ENCODE results near the gene SEMA4D.

SEMA4D gene

DNA sequence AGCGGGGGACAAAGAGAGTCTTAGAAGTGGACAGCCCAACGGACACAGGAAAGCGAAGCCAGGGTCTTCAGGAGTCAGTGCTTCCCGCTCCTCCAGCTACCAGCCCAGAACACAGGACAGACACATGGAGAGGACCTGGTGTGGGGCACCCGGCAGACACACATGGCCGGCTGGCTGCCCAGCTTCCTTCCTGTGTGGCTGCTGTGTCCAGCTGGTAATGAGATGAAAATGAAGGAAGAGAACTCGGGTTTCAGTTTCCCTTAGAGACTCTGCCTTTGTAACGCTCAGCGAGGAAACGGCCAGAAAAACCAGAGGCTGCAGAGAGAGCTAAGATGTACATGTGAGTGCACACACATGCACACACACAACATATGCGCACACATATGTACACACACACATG, 92.1 kb downstream of the SEMA4D start:
- no peak for DNase-seq

DNA sequence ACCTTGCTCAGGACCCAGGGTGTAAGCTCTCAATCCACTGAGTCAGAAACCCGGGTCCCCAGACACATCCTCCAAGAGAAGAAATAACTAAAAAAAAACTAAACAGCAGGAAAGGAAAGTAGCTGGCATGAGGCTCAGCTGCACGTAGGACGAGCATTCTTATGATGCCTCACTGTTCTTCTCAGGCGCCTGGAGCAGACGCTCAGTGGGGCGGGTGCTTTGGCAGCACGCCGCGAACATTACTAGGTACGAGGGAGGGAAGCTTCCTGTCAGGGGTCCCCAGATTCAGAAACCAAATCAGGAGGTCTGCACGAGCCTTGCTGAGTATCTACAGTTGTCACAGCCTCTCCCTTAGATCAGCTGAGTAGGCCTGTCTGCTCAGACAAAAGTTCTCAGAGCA, 93.8 kb downstream of the SEMA4D start:
- no peak for DNase-seq

DNA sequence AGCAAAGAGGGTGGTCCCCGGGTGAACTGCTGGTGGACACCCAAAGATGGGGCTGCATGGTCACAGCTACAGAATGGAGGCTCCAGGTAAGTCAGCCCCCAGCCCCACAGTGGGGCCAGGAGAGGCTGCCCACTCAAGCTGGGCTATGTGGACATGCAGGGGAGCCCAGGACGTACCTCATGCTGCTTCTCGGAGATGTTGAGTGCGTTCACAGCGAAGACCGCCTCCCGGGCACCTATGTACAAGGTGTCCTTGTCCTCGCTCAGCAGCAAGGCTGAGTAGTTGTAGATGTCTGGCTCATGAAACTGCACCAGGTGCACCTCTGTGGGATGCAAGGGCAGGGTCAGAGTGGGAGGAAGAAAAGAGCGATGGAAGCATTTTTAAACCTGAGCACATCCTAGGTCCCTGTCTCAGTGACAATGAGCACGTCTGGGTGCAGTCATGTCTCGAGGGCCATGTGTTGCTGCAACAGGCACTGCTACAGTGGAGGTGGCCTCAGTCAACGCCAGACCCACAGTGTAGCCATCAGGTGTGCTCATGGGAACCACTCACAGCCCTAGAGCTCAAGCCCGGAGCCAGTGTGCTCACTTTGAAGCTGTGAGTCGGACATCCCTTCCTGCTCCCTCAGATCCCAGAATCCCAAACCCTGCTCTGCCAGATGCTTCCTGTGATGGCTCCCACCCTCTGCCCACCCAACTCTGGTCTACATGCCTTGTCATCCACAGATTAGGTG, 95.1 kb downstream of the SEMA4D start:
- DNase-seq: no peak

DNA sequence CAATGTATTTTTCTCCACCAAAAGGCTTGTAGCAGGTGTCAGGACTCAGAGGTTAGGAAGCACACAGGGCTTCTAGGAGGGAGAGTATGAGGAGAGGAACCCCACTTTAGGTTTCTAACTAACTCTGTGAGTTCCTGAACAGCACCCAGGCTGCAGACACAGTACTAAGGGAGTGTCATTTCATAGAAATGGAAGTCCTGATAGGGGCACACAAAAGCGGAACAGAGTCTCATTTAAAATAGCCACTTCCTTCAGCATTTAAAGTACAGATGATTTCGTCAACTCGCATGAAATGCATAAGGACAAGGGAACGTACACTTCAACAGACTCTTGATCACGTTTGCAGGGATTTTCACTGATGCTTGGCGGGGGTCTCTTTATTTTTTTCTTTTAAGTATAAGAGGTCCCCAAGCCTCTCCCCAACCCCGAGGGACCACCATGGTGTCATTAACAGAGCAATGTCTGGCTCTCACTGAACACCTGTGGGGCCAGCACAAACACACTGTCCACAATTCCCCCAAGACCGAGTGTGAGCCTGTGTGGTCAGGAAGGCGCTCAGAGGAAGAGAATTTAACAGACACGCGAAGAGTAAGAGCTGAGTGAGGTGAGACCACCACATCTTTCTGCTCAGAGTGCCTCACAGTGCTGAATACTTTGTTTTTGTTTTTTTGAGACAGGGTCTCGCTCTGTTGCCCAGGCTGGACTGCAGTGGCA, 97.4 kb downstream of the SEMA4D start:
- DNase-seq: no peak

DNA sequence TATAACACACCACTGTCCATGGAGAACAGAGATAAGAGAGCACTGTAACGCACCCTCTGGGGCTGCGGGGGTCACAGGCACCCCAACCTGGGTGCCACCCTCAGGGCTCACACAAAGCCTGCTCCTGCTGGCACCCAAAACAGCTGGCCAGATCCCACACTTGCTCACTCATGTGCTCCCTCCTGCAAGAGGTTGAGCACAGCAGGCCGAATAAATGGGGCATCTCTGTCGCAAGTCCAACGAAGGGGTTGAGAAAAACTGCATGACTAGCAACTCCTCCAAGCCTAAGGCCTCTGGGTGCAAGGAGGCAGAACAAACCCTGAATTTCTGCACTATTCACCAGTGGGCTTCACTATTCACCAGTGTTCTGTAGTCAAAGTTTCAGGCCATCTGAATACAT, 99.3 kb downstream of the SEMA4D start:
- no peak for DNase-seq

DNA sequence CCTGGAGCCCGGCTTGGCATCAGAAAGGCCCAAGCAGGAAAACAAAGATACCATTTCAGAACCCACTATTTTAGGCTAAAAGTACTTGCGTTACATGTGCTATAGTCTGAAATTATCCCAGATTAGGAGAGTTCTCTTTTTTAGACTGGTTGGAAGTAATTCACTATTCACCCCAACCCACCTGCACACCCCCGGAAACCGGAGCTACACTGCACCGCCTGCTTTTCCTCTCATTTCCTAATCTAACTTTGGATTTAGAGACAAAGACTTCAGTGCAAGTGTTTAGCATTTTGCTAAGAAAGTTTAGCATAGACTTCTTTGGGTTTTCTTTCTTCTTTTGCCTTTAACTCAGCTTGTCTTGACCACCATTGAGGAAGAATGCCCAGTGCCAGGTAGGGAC, 100.4 kb downstream of the SEMA4D start:
- no peak for DNase-seq

DNA sequence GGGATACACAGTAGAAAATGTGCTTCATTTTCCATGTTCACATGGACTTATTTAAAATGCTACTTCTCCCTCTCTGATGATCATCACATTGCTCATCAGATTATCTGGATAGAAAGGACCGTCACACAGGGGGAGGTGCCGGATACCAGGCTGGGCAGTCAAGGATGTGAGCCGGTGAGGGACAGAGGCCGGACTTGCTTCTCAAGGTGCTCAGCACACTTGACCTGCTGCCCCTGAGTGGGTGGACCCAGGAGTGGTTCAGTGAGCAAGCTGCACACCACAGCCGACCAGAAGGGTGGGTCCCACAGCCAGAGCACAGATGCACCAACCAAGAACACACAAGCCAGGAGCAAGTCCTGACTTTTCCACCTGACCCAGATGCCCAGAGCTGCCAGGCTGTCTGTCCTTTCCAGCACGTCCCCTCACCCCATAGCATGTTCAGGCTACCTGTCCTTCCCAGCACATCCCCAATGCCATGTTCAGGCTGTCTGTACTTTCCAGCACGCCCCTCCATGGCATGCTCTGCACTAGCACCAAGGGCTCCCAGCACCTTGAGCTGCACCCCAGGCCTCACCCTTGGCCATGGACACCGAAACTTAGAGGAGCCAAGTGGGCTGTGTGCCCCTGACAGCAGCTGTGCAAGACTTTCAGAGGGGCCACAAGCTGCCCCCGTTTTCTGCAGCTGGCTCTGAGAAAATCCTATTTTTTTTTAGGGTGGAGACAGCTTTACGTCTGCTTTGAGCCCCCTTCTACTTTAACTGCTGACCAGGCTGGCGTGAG, 101.8 kb downstream of the SEMA4D start:
- DNase-seq: no peak

DNA sequence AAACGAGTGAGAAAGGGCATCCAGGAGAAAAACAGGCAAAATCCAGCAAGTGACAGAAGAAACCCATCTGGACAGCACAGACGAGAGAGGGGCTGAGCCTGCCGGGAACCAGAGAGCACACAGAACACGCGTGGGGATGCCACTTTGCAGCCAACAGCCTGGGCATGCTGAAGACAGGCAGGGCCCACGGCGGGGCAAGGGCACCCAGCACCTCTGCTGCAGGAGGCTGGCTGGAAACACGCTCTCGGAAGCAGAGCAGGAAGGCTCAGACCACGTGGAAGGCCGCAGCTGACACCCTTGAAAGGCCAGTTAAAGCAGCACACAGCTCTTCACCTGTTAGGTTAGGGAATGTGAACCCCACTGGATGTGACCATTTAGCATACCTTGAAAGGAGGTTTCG, 103.5 kb downstream of the SEMA4D start:
- DNase-seq: no peak

DNA sequence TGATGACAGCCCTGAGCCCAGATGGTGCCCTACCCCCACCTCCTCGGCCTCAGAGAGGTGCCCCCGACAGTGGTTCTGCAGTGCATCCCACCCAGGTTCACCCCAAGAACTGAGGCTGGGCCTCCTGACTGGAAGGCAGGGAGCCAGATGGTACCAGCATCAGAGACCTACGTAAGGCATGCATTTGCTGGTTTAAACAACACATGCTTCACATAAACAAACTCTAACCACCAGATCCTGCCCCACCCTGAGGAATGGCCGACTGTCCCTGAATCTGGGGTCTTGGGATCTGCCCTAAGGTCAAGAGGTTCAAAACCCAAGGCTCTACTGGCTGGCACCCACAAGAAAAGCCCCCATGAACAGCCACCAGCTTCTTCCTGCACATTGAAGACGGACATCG, 106.3 kb downstream of the SEMA4D start:
- no peak for DNase-seq

DNA sequence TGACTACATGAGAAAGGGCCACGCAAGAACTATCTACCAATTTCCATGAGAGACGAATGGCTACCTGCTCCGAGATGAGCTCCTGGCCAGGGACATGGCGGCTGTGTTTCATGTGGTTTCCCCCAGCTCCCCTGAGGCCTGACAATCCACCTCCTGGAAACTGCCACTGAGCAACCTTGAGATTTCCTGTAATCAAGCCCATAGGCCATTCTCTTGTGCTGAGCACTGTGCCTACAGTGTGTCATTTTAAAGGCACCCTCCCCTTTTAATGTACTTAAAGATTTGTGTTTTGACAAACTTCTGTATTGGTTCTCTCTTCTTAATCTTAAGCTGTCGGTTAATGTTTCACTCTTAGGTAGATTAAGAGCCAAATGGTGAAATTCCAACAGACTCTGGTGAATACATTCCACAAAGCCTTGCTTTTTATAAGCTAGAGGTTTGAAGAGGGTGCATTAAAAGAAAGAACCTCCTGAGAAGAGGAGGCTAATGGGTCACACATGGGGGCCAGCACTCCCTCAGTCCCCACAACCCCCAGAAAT, 107.3 kb downstream of the SEMA4D start:
- no peak for DNase-seq

DNA sequence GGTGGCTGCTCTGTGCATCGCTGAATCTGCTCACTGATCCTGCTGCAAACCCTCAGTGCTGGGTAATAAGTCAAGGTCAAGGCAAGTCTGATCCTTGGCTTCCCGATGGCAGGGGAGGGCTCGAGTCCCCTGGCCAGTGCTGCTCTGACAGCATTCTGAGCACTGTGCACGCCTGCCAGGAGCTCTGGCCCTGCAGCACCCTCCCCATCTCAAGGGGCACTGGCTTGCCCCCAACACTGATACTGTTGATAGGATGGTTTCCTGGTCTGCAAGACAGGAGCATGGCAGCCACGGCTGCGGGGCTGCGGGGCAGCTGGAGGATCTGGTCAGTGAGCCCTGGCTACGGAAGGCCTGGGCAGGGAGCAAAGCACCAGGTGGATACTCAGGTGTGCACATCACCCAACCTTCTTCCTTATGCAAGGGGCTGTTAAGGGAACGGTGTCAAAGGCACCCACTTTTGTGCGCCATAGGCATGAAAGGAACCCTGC, 107.8 kb downstream of the SEMA4D start:
- DNase-seq: no peak

DNA sequence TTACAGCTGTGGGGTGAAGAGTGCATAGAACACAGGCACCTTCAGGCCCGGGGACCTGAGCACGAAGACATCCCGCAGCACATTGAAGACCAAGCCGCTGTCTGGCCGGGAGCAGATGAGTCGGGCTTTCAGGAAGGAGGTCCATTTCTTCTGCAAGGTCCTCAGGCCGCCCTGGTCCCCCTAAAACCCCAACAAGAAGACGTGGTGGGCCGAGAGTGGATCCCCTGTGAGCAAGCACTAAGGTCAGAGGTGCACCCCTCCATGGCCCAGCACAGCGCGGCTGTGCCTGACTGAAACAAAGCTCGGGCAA, 109.1 kb downstream of the SEMA4D start:
- DNase-seq: no peak

DNA sequence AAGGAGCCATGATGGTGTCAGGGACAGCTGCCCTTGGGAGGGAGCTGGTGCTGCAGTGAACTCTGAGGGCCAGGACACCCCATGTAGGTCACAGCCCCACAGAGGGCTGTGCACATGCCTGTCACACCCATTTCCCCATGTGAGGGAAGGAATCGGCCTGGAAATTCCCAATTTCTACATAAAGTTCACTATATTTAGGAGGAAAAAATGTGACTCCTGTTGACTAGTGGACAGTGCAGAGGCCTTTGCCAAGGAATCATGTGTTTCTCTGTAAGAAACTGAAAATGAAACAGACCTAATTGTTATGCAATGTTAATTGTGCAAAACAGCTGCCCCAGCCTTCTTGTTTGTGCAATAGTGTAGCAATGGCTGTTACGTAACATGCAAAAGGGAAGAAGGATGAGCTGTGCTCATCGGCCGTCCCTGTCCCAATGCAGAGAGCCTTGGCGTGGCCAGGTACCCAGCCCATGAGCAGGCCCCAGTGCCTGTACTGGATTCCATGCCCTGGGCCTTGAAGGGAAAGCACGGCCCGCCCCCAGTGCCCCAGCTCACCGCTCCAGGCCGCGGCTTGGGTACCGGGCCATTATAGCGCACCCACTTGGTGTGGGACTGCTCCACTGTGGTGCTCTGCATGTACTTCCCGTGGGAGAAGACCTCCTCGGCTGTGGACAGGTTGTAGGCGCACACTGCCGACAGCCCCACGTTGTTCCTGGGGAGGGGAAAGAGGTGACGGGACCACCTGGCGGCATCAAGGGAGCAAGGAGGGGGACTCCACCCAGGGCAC, 109.6 kb downstream of the SEMA4D start:
- DNase-seq: no peak

DNA sequence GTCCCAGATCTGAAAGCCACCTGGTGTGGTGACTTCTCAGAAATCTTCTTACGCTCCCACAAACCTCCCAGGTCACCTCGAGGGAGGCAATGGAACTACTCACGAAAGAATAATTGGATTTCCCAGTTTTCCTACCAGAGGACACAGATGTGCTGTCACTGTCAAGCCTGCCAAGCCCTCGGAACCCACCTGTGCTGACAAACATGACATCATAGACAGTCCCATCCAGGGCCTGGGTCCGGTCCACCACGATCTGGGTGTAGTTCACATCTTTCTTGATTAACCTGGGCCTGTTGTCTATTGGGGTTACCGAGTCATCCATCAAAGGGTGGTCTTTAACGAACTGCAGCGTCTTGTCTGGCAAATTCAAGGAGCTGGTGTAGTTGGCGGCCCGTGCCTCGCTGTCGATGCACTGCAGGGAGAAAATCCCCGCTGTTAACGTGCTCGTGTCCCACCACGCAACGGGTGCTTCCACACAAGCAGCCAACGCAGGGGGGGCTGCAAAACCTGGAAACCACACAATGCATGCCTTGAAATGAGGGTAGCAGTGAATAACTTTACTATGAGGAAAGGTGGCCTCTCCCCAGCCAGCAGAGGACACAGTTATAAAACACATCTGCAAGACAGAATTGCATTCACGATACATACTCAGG, 110.6 kb downstream of the SEMA4D start:
- no peak for DNase-seq

DNA sequence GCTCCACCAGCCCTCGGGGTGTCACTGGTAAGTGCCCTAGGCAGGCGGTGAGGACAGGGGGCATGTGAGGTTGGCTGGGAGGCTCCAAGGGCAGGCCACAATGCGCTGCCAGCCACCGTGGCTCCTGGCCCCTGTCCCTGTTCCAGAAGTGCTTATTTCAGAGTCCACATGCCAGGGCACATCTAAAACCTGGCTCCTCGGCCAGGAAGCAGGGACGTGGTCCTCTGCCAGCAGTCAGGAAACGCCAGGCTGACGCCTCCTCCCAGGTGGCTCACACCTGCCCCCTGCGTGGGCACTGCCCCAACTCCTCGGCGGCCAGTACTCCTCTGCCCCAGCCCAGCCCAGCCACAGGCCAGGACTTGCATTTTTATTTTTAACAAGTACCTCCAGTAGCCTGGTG, 111.1 kb downstream of the SEMA4D start:
- DNase-seq: no peak

DNA sequence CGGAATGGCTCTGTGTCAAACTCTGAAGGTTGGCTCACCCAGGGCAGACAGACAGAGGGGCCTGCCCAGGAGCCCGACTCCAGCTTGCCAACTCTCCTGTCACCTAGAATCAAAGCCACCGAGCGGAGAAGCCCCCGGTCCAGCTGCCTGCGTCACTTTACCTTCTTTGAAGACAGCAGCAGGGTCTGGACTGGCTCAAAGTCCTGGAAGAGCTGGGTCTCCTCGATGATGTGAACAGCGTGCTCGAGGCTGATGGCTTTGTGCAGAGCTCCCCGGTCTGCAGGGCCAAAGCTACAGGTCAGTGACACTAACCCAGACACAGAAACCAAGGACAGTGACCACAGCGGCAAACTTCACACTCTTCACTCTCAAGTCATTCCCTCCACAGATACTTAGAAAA, 111.7 kb downstream of the SEMA4D start:
- no peak for DNase-seq

DNA sequence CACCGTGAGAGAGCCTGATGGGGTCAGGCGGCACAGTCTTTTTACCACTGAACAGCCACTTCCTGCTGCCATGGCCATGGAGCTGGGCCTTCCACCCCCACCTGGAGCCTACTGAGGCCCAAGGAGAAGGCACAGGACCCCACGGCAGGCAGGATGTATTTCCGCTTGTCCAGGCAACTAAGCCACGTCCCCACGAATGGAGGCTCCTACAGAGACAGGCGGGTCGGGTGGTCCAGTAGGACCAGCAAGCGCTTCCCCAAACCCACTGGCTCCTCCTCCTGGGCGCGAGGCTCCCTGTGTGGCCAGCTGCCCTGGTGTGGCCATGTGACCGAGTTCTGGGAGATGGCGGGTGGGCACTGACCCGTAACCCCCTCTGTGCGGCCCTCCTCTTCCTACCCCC, 113.1 kb downstream of the SEMA4D start:
- no peak for DNase-seq

DNA sequence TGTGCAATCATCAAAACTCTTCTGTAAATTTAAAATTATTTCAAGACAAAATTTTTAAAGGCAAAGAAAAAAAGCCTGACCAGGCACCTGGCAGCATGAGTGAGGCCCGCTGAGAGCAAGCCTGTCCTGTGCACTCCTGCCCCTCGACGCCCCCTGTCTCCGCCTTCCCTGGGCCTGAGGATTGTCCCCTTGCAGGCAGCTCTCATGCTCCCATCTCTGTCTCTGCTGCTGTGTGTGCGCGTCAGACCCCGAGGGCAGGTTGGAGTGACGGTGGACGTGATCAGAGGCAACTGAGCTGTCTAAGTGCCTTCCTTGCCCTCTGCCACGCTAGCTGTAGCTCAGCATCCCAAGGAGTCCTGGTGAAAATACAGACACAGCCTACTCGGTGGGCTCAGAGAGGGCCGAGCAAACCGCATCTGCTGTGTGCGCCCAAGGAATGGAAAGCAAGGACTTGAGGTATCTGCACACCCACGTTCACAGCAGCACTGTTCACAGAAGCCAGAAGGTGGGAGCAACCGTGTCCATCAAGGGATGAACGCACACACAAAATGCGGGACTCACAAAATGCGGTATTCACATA, 114.1 kb downstream of the SEMA4D start:
- DNase-seq: no peak

DNA sequence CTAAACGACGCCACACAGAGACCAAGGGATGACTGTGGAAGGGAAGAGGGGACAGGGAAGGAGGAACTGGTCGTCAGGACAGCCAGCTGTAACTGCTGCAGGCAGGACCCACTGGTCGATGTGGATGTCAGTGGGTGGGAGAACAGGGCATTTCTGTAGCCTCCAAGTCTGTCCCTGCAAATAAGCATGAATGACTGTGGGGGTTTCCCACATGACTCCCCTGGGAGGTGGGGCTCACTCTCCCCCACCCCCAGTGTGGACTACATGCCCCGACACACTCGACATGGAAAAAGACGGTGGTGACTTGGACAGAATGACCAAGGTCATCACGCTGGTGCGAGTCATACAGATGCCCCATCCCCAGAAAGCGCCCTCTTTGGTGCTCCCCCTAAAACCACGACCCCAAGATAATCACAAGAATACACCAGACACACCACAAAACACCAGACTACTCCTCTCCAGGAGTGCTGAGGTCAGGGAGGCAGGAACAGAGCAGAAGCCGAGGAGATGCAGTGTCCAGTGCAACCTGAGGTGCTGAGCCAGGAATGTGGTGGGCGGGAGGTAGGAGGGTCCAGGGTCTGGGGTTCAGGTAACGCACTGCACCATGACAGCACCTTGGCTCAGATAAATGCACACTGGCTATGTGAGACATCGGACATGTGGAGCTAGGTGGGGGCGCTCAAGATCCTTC, 114.7 kb downstream of the SEMA4D start:
- DNase-seq: no peak

DNA sequence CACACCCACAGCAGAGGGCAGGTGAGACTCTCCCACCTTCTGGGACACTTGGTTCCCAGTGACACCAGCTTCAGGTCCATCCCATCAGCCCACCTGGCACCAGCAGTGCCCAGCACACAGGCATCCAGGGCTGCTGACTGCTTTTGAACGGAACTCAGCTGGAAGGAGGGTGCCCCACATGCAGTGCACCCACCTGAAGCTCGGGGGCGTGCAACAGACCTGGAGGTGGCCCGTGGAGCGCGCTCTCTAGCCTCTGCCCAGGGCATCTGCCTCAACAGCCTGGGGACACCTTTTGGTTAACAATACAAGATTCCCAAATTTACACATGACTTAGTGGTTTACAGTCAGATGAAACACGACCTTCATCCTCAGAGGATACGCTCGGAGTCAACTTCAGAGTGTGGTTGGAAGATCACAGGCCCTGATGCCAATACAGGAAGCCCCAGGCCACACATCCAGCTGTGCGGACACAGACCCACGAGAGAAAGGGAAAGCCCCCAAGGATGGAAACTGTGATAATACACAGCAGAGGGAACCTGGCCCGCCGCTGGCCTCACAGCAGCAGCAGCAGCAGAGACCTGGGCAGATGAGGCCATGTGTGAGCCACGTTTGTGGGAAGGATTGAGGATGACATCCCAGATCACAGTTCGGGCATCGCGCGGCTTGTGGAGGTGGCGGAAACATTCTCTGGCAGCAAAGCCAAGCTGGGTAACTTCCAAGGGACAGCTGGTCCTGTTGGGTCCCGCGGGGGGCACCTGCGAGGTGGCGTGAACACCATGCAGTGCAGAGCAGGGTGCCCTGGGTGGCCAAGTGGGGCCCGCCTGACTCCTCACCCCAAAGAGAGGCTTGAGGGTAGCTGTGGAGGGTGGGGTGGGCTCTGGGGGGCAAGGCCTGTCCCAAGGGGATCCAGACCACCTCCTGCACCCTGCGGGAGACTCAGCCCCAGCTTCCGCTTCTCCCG, 115.6 kb downstream of the SEMA4D start:
- no peak for DNase-seq

All from NCI-H82 (cell line).